ENCODE data around the gene MYL6.

DNA sequence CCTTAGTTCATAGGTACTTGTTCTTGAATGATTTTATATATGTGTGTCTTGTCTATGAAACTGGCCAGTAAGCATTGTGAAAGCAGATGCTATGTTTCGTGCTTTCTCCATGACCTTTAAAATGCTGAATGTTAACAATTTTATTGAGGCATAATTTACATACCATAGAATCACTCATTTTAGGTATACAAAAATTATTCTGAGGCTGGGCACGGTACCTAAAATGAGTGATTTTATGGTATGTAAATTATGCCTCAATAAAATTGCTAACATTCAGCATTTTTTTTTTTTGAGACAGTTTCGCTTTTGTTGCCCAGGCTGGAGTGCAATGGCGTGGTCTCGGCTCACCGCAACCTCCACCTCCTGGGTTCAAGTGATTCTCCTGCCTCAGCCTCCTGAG is 23.3 kb upstream of the MYL6 start:
- TF ChIP-seq, protein P1, sequence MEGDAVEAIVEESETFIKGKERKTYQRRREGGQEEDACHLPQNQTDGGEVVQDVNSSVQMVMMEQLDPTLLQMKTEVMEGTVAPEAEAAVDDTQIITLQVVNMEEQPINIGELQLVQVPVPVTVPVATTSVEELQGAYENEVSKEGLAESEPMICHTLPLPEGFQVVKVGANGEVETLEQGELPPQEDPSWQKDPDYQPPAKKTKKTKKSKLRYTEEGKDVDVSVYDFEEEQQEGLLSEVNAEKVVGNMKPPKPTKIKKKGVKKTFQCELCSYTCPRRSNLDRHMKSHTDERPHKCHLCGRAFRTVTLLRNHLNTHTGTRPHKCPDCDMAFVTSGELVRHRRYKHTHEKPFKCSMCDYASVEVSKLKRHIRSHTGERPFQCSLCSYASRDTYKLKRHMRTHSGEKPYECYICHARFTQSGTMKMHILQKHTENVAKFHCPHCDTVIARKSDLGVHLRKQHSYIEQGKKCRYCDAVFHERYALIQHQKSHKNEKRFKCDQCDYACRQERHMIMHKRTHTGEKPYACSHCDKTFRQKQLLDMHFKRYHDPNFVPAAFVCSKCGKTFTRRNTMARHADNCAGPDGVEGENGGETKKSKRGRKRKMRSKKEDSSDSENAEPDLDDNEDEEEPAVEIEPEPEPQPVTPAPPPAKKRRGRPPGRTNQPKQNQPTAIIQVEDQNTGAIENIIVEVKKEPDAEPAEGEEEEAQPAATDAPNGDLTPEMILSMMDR (IDR thresholded peaks at IDR 0.05): no peak
- no peak for TF ChIP-seq POLR2A (IDR thresholded peaks at IDR 0.05)
- no peak for TF ChIP-seq POLR2AphosphoS5 (IDR thresholded peaks at IDR 0.05)

Data from breast epithelium (tissue), 3 donors.